NCI-H446 (cell line): Measurements from ENCODE around the gene NFATC3.

Experiments
- DNase-seq, 2 experiments: peaks; one replicate each; lab custom pipeline; 2025; lab: John Stamatoyannopoulos, UW

The NFATC3 gene

DNA sequence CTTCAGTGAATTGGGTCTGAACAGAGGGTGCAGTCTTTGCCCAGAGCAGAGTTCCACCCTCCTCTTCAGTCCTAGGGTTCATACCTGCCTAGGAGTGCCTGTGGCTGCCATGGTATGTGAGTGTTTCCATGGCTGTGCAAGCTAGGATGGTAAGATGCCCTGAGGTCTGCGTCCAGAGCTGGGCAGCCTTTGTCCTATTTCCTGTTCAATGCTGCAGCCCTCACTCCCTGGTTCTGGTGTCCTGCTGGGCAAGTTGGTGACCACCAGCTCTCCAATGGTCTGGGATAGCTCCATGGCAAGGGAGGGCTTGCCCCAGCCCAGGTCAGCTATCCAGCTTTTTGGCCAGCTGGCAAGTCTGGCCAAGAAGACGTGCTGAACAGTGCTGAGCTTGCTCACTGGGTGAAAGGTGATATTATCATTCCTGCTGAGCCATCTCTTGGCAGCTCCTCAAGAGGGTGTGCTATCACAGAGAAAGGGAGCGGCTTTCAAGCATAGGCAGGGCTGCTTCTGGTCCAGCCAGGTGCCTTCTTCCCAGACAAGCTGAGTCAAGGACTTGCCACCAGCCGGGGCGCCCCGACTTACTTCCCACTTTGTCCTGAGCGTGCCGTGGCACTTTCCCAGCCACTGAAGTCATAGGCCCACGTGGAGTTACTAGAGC, 13.0 kb upstream of the NFATC3 start:
- DNase-seq = no peak

DNA sequence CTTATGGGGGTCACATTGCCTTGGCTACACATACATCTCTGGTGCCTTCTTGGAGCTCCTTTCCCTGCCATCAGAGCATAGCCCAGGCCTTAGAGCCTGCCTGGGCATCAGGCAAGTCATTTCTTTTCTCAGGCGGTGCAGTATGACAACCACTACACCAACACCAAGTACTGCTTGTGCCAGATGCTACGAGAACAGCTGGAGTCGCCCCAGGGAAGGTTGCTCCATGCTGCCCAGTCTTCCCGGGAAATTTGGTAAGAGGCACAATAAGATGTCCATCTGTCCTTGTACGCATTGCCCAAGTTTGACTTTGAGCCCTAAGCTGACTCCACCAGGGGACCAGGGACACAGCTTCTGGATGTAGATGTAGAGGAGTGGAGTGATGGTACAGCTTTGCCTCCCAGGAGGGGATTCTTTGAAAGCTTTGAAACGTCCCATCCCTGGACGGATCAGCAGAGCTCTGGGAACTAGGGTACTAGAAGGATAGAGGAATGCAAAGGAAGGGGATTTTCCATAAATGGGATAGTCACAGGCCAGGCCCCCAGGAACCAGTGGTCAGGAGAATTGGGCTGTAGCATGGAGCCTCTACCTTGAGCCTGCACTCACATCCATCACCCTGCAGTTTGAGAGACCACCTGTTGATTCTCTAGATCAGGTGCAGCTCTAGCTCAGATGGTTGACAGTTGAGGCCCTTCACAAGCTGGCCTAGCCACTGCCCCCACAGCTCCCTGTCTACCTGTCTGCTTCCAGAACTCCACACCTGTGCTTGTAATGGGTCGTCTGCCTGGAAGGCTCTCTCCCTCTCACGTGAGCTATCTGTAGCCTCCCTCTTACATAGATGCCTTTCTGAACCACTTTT, 11.0 kb upstream of the NFATC3 start:
- no peak for DNase-seq

DNA sequence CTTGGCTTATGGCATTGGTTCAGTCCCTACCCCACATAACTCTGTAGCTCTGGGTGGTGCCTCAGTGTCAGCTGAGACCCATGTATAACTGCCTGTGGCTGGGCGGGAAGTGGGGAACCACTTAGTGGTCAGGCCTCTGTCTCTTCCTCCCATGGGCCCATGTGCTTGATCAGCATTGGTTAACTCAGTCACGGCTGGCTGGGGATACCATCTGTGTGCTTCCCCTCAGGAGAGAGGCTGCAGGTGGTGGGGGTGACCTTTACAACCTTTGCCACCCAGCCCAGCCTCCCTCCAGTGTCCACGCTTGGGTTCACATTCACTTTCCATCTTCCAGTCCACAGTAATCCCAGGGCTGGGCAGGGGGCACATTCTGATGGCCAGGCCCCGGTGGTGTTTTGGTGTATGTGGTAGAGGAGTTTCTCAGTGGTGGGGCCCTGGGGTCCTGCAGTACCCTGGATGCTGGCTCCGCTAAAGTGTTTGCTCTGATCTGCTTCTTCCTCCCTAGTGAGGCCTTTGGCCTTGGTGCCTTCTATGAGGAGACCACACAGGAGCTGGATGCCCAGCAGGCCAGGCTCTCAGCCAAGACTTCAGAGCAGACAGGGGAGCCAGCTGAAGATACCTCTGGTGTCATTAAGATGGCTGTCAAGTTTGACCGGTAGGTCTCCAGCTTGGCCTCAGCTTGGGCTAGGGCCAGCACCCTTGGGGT, 10.2 kb upstream of the NFATC3 start:
- no peak for DNase-seq

DNA sequence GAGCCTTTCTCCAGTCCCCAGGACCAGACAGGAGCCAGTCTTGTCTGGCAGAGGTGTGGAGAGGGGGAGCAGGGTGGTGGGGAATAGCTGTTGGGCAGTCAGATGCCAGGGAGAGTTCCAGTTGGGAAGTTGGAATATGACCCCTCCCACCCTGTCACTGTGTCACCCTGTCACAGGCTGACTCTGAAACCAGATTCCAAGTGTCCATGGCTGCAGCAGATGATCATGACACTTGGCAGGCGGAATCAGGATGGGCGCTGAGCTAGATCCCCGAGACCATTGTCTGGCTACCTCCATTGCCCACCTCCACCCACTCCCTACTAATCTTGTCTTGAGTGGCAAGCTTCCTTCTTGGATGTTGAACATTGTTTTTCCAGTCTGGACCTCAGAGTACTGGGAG, 9.2 kb upstream of the NFATC3 start:
- no peak for DNase-seq

DNA sequence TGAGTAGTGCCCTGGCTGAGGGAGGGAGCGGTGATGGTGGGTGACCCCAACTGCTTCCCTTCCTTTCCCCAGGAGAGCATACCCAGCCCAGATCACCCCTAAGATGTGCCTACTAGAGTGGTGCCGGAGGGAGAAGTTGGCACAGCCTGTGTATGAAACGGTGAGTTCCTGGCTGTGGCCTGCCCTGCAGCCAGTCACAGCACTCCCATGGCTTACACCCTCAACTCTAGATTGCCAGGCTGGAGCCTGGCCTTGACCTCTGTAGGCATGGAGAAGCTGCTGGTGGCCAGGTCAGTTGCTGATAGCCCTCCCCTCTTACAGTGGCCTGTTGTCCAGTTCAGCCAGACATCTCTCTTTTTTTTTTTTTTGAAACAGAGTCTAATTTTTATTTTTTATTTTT, 8.6 kb upstream of the NFATC3 start:
- DNase-seq = no peak

DNA sequence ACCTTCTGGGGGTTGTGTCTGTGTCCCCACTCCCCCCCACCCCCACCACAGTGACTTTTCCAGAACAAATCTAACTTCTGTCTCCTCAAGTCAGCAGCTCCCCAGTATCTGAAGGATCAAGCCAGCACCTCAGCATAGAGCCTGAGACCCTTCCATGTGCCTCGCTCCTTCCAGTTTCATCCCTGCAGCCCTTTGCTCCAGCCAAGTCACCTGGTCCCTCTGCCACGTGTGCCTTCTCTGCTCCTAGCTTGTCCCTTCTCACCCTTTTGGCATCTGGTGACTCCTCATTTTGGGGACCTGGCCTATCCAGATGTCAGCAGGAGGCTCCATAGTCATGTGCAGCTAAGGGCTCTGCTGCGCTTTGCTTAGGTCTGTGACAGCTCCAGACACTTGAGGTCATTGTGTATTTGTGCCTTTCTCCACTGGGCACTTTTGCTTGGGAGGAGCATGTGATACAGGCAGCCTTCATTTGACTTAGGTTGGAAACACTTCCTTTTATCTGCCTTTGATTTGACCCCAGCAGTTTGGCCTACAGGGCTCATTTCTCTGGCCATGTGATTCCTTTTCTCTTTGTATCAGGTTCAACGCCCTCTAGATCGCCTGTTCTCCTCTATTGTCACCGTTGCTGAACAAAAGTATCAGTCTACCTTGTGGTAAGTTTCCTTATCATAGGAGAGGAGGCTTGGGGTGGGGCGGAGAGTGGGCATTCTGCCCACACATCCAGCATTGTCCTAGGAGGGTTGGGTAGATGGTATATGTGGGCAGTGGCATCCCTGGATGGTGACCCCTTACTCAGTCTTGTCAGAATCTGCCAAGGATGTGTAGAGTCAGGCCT, 7.1 kb upstream of the NFATC3 start:
- no peak for DNase-seq

DNA sequence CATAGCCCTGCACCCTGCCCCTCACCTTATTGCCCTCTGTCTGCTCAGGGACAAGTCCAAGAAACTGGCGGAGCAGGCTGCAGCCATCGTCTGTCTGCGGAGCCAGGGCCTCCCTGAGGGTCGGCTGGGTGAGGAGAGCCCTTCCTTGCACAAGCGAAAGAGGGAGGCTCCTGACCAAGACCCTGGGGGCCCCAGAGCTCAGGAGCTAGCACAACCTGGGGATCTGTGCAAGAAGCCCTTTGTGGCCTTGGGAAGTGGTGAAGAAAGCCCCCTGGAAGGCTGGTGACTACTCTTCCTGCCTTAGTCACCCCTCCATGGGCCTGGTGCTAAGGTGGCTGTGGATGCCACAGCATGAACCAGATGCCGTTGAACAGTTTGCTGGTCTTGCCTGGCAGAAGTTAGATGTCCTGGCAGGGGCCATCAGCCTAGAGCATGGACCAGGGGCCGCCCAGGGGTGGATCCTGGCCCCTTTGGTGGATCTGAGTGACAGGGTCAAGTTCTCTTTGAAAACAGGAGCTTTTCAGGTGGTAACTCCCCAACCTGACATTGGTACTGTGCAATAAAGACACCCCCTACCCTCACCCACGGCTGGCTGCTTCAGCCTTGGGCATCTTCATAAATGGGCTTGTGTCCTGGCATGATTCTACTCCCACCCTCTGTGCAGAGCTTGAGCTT, 6.3 kb upstream of the NFATC3 start:
- DNase-seq = no peak

DNA sequence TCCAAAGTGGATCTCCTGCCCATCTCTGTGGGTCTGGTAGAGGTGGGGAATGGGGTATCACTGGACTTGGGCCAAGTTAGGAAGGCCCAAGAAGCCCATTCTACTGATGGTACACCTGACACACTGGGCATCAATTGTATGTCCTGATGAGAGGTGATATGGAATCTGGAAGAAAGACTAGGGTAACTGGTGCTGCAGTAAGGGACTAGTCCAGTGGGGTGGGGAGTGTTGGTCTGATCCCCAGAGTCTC, 5.9 kb upstream of the NFATC3 start:
- no peak for DNase-seq

DNA sequence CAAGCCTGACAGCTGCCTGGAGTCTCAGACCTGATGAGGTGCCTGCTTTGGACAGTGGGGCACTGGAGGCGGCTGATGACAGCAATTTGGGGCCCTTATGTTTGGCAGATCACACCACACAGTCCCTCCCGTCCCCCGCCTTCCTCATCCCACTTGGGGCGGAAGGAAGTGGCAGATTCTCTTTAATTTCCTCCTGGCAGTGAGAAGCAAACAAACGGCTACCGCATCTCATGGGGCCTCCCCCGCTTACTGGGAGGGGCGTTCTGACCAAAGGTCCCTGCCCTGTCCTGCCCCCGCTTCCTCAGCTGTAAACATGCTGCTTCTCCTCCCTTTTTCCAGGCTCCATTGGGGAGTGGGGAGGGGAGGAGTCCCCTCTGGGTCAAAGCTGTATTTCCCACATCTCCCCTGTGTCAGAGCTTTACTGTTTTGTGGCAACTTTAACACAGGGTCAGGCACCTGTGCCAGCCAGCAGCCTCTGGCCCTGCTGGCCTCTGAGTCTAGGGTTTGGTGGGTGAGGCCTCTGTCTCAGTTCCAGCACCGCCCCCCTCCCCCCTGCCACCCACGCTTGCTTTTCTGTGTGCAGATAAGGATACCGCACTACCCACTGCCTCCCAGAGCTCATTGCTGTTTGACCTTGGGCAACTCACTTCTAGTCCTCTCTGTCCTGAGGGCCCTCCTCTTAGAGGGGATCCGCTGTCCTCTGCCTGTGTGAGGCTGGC, 5.4 kb upstream of the NFATC3 start:
- no peak for DNase-seq

DNA sequence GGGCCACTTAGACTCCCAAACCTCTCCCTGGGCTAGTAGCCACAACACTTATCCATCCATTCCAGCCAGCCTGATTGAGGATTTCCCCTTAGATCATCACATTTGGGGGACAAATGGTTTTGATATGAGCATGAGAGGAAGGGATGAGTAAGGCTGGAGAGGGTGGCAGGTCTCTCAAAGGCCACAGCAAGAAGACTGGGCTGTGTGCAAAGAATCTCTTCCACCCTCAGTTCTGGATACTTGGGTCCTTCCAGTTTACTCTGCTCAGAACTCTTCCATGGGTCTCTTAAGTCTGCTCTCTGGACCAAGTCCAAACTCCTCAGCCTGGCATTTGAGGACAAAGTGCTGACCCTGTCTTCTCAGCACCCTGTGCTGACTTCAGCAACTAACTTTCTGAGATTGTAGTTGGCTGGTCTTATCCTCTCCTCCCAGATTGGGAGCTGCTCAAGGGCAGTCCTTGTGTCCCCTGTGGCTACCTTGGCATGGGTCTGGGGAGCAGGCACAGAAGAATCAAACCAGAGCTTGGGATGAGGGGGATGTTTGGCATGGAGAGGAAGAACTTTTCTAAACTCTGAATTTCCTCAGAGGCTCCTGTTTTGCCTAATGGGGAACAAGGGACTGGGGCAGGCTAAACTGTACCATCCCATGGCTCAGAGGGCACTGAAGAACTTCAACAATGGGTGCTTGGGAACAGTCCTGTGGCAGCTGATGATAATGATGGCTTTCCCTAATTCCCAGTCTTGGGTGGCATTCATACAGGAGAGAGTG, 3.1 kb upstream of the NFATC3 start:
- DNase-seq = no peak

DNA sequence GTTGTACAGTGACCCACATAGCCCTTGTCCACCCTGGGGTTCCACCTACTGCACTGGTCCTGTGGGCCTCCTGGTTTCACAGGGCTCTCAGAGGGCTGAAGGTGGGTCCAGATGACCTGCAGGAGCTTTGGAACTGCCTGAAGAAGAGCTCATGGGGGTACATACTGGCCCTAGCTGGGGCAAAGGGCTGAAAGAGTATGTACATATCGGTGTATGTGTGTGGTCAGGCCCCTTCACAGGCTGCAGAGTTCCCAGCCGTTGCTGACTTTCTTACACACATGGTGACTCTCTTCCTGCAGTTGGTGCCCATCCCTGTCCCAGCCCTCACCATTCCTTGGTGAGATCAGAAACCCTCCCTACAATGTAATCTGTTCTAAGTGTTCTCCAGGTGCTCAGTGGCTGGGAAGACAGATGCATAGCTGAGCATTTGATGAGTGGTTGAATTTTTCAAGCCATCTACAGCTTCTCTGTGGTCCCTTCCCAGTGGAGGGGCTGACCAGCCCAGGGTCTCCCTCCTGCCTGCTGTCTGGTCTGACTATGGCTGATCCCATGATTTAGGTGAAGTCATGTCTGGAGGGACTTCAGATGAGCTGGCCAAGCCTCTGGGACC, 2.4 kb upstream of the NFATC3 start:
- no peak for DNase-seq

DNA sequence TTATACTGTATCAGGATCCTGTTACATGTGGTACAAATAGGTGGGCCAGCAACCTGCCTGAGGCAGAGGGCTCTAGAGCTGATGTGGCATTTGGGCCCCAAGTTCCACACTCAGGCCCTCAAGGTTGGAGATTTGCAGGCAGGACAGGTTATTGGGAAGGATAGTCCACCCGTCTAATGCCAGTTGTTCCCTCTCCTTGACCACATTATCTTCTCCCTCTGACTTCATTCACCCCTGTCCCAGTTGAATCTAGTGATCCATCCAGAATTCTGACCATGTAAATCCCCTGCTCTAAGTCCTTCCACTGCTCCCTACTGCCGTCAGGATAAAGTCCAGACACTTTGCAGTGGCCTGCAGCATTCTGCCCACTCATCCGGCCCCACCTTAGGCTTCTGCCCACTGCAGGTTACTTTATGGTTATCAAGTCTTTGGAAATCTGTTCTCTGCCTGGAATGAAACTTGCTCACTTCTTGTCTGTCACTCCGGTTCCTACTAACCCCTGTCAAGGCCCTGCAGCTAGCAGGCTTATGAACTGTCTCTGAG, 1.9 kb upstream of the NFATC3 start:
- no peak for DNase-seq

DNA sequence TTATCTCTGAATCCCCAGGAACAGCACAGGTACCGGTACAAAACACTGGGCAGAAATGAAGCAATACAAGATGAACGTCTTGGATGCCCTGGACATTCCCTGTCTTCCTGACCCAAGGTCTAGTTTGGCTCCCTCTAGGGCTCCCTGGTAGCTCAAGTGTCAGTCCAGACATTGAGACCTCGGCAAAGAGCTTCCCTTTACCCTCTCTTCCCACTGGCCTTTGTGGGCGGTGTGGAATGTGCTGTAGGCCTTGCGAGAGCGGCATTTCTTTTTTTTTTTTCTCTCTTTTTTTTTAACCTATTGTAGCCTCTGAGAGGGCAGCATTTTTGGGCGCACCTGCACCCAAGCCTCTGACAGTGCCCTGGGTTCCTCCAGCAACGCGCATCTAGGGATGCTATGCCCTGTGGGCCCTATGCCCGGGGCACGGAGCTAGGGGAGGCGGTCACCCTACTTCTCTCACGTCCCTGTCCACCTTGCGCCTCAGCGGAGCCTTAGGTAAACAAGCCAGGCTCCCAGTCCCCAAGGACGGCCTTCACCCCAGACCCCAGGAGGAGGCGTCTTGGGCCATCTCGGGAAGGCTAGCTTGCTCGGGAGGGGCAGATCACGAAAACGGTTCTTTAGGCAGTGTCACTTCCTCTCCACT, 1.2 kb upstream of the NFATC3 start:
- DNase-seq = no peak

DNA sequence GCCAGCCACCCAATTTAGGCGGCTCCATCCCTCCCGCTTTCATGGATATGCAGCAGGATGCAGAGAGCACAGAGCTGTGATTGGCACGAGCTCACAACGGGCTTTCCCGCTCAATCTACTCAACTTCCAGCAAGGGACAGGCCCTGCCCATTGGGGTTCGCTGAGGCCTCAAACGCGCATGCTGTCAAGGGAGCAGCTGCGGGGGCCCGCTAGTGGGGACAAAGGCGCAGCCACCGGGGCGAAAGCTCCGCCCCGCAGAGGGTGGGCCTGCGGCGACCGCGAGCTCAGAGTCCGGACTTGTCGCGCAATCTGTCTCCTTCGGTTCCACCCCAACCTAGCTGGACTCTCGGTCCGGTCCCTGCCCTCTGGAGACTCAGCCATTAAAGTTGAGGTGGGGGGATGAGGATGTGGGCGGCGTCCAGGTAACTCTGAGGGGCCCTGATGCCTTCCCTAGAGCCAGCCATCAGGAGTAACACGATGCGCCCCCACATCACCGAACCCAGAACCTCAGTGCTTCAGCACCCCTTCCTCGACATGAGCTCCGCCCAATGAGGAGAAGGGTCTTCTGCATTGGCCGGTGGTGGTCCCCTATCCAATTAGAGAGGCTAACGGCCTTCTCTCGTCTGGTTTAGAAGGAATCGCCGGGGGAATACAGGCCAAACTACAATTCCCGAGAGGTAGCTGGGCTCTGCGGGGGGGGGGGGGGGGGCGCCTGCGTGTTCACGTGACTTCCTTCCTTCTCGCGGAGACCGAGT, 489 bp upstream of the NFATC3 start:
- DNase-seq = no peak

DNA sequence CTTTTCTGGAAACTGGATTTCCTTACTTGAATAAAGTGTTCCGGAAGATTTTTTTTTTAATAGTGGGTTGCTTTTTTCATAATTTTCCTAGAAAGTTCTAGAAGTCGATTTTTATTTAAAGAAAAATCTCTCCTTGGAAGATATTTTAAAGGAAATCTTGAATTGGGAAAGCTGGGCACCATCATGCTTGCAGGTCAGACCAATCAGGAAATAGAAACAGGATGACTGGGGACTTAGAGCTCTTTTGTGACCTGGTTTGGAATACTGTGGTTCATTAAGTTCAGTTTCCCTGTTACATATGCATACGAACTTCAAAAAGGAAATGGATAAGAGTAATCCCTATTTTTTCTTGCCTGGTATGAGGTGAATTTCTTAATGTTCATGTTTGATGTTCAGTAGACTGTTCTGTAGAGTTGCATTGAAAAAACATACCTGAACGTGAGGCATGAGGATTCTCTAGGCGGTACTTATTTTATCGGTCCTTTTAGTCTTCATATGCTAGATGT, 1.2 kb downstream of the NFATC3 start:
- DNase-seq = no peak

DNA sequence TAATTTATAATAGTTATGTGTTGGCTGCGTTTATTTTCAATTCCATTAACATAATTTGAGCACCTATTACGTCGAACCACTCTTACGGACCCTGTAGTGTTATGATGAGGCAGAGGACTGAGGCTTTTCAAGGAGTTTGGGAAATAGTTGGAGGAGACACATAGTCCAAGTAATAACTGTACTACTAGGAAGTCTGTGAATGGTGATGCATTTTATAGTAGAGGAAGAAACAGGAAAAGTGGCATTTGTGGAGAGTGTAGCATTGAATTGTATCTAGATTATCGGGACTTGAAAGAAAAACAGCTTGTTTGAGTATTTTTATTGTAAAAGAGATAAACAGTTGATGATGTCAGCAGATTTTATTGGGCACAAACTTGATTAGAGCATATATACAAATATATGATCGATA, 1.7 kb downstream of the NFATC3 start:
- DNase-seq = no peak

DNA sequence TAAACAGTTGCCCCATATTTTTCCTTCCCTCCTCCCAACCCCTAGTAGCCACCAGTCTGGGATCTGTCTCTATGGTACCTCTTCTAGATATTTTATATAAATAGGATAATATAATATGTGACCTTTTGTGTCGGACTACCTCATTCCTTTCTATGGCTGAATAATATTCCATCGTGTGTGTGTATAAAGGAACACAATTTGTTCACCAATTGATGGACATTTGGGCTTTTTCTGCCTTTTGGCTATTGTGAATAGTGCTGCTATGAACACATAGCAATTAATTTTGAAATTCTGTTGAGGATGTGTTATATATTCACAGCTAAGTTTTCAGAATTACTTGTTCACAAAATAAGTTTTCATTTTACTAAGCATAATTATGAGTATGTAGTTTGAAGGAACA, 2.5 kb downstream of the NFATC3 start:
- no peak for DNase-seq
